ENCODE results near the gene POLD3.
A peak's percentile ranks its signal among the peaks of the same experiment; 100 is the strongest.
"Not testable (repeated sequence)": the region's sequence is repeated elsewhere in the genome, so short reads cannot be mapped to it uniquely, and the experiment has no call there.

Gene POLD3

GRCh38 chr11:74571062-74571399 is 21.4 kb upstream of the POLD3 start:
- Mint-ChIP-seq H3K4me3 (no peak overlapping the region), H3K36me3 (ENCODE audit: insufficient read depth) (no peaks in the 10 kb centered on the region), H3K4me1 (ENCODE audit: low read depth in 2 of 2) (no peaks in the 10 kb centered on the region), H3K9me3 (no peaks in the 10 kb centered on the region), H3K27me3 (peaks cover 15 to 32% of the 10 kb centered on the region in 2 donors), H3K27ac (no peak overlapping the region)
- ATAC-seq (replicated peaks) (no peak), DNase-seq (no peak)

- Mint-ChIP-seq H3K4me3 (no peak overlapping the region), H3K27me3 (peaks cover 15 to 32% of the 10 kb centered on the region in 2 donors), H3K36me3 (ENCODE audit: insufficient read depth) (no peaks in the 10 kb centered on the region), H3K27ac (no peak overlapping the region), H3K4me1 (ENCODE audit: low read depth in 2 of 2) (no peaks in the 10 kb centered on the region), H3K9me3 (no peaks in the 10 kb centered on the region)
- ATAC-seq (replicated peaks) (no peak), DNase-seq (no peak)
These were observed 20.0 kb upstream of the POLD3 start for GRCh38 chr11:74572349-74572748.

- DNase-seq (no peak), ATAC-seq (replicated peaks) (no peak)
- H3K4me3 Mint-ChIP-seq = no peak overlapping the region
- no peaks in the 10 kb centered on the region for H3K36me3 Mint-ChIP-seq (ENCODE audit: insufficient read depth)
- H3K4me1 Mint-ChIP-seq (ENCODE audit: low read depth in 2 of 2) = no peaks in the 10 kb centered on the region
- H3K27me3 Mint-ChIP-seq = peaks cover 15 to 29% of the 10 kb centered on the region in 2 donors
- H3K27ac Mint-ChIP-seq = no peak overlapping the region
- H3K9me3 Mint-ChIP-seq = no peaks in the 10 kb centered on the region
These were observed 17.8 kb upstream of the POLD3 start for GRCh38 chr11:74574563-74574962.

GRCh38 chr11:74575999-74576398 is 16.4 kb upstream of the POLD3 start:
- Mint-ChIP-seq H3K36me3 (ENCODE audit: insufficient read depth) (no peaks in the 10 kb centered on the region), H3K4me3 (no peak overlapping the region), H3K4me1 (ENCODE audit: low read depth in 2 of 2) (no peaks in the 10 kb centered on the region), H3K27me3 (peaks cover 9 to 15% of the 10 kb centered on the region in 2 donors), H3K27ac (no peak overlapping the region), H3K9me3 (no peaks in the 10 kb centered on the region)
- DNase-seq = no peak
- ATAC-seq (replicated peaks) = no peak

GRCh38 chr11:74577181-74577580 is 15.2 kb upstream of the POLD3 start:
- Mint-ChIP-seq H3K4me1 (ENCODE audit: low read depth in 2 of 2) (no peaks in the 10 kb centered on the region), H3K27me3 (peaks cover 9 to 15% of the 10 kb centered on the region in 2 donors)
- DNase-seq = no peak

GRCh38 chr11:74577624-74578396 is 14.6 kb upstream of the POLD3 start:
- ATAC-seq (replicated peaks) (no peak), DNase-seq (no peak)
- Mint-ChIP-seq H3K27me3 (peaks cover 9 to 10% of the 10 kb centered on the region in 2 donors), H3K9me3 (no peaks in the 10 kb centered on the region), H3K4me1 (ENCODE audit: low read depth in 2 of 2) (no peaks in the 10 kb centered on the region), H3K27ac (peak overlapping the region; percentile 25 to 66), H3K4me3 (no peak overlapping the region), H3K36me3 (ENCODE audit: insufficient read depth) (no peaks in the 10 kb centered on the region)

More at GRCh38 chr11:74577181-74577580, 15.2 kb upstream of the POLD3 start:
- Mint-ChIP-seq H3K4me3 (no peak overlapping the region), H3K36me3 (ENCODE audit: insufficient read depth) (no peaks in the 10 kb centered on the region), H3K9me3 (no peaks in the 10 kb centered on the region), H3K27ac (no peak overlapping the region)
- ATAC-seq (replicated peaks) = no peak

GRCh38 chr11:74579577-74580270 is 12.7 kb upstream of the POLD3 start:
- H3K27ac Mint-ChIP-seq = no peak overlapping the region
- DNase-seq (no peak), ATAC-seq (replicated peaks) (no peak)
- no peaks in the 10 kb centered on the region for H3K36me3 Mint-ChIP-seq (ENCODE audit: insufficient read depth)
- H3K9me3 Mint-ChIP-seq = no peaks in the 10 kb centered on the region
- H3K4me1 Mint-ChIP-seq (ENCODE audit: low read depth in 2 of 2) = no peaks in the 10 kb centered on the region
- no peaks in the 10 kb centered on the region for H3K27me3 Mint-ChIP-seq
- H3K4me3 Mint-ChIP-seq = no peak overlapping the region

GRCh38 chr11:74581954-74582547 is 10.3 kb upstream of the POLD3 start:
- DNase-seq (no peak), ATAC-seq (replicated peaks) (no peak)
- Mint-ChIP-seq H3K27me3 (no peaks in the 10 kb centered on the region), H3K27ac (no peak overlapping the region), H3K4me1 (ENCODE audit: low read depth in 2 of 2) (no peaks in the 10 kb centered on the region), H3K36me3 (ENCODE audit: insufficient read depth) (no peaks in the 10 kb centered on the region), H3K9me3 (no peaks in the 10 kb centered on the region), H3K4me3 (no peak overlapping the region)

GRCh38 chr11:74583024-74583624 is 9.3 kb upstream of the POLD3 start:
- Mint-ChIP-seq H3K9me3 (no peaks in the 10 kb centered on the region), H3K36me3 (ENCODE audit: insufficient read depth) (no peaks in the 10 kb centered on the region), H3K4me1 (ENCODE audit: low read depth in 2 of 2) (no peaks in the 10 kb centered on the region), H3K27me3 (no peaks in the 10 kb centered on the region), H3K27ac (no peak overlapping the region), H3K4me3 (no peak overlapping the region)
- ATAC-seq (replicated peaks) (no peak), DNase-seq (no peak)

- H3K27me3 Mint-ChIP-seq; ATAC-seq (replicated peaks); H3K9me3 Mint-ChIP-seq; H3K27ac Mint-ChIP-seq; DNase-seq; H3K4me3 Mint-ChIP-seq: not testable (repeated sequence)
- Mint-ChIP-seq H3K36me3 (ENCODE audit: insufficient read depth) (peaks cover 12% of the 10 kb centered on the region), H3K4me1 (ENCODE audit: low read depth in 2 of 2) (peaks cover 14 to 19% of the 10 kb centered on the region in 2 donors)
These were observed 1.9 kb upstream of the POLD3 start for GRCh38 chr11:74590492-74590891.

- Mint-ChIP-seq H3K27me3 (no peaks in the 10 kb centered on the region), H3K9me3 (no peaks in the 10 kb centered on the region)
These were observed 330 bp upstream of the POLD3 start for GRCh38 chr11:74592063-74592440.

GRCh38 chr11:74593463-74593862 is 1.1 kb downstream of the POLD3 start:
- H3K4me1 Mint-ChIP-seq (ENCODE audit: low read depth in 2 of 2) = peaks cover 14 to 22% of the 10 kb centered on the region in 2 donors
- ATAC-seq (replicated peaks) (no peak), DNase-seq (no peak)
- H3K36me3 Mint-ChIP-seq (ENCODE audit: insufficient read depth) = peaks cover 14% of the 10 kb centered on the region
- H3K4me3 Mint-ChIP-seq = peak overlapping the region; percentile 92 to 93
- H3K27ac Mint-ChIP-seq = peak overlapping the region; percentile 89 to 94
- H3K27me3 Mint-ChIP-seq = no peaks in the 10 kb centered on the region
- no peaks in the 10 kb centered on the region for H3K9me3 Mint-ChIP-seq

More at GRCh38 chr11:74592063-74592440, 330 bp upstream of the POLD3 start:
- DNase-seq (no peak), ATAC-seq (replicated peaks) (no peak)
- H3K36me3 Mint-ChIP-seq (ENCODE audit: insufficient read depth) = peaks cover 14% of the 10 kb centered on the region
- peak overlapping the region; percentile 92 to 93 for H3K4me3 Mint-ChIP-seq
- peak overlapping the region; percentile 89 to 94 for H3K27ac Mint-ChIP-seq
- peaks cover 14 to 19% of the 10 kb centered on the region in 2 donors for H3K4me1 Mint-ChIP-seq (ENCODE audit: low read depth in 2 of 2)

GRCh38 chr11:74602637-74603556 is 10.5 kb downstream of the POLD3 start:
- Mint-ChIP-seq H3K9me3 (no peaks in the 10 kb centered on the region), H3K27me3 (no peaks in the 10 kb centered on the region), H3K4me1 (ENCODE audit: low read depth in 2 of 2) (peaks cover 0 to 4% of the 10 kb centered on the region in 2 donors), H3K36me3 (ENCODE audit: insufficient read depth) (peaks cover 14% of the 10 kb centered on the region), H3K27ac (no peak overlapping the region), H3K4me3 (no peak overlapping the region)
- ATAC-seq (replicated peaks) (no peak), DNase-seq (no peak)

All from effector memory CD8-positive, alpha-beta T cell (primary cell).